Endothelial cell of umbilical vein (primary cell): ENCODE data around the gene COL9A3. TPM values are rescaled to one million over a fixed set of nuclear protein-coding genes. Genes with fewer than 3 reads are reported as not detected.

Experiments used
- BruUV-seq: library from RNA; stranded (reverse); fragments of 400-500 nt; replicated peaks from 2 replicates; lab custom pipeline; 2021; lab: Mats Ljungman, UMichigan
- CTCF ChIA-PET: fragments of 300-600, 350-600 bp; sonication (Branson Sonifier 250); formaldehyde crosslinking; loops from one replicate; lab custom pipeline; 2021; ENCODE audit warnings: antibody characterized with exemption, inconsistent platforms; lab: Charles Lee
- POLR2A ChIA-PET: fragments of 300-600, 350-600 bp; sonication (Branson Sonifier 250); formaldehyde crosslinking; loops from one replicate; lab custom pipeline; 2021; ENCODE audit warnings: antibody characterized with exemption, inconsistent platforms; lab: Charles Lee
- DNase-seq: peaks from one replicate; pipeline ENCODE4 v3.0.0-alpha.2; 2011; ENCODE audit warnings: low read depth, low spot score
- FAIRE-seq: peaks from 2 replicates; lab custom pipeline; 2011; peaks lifted over from hg19 to GRCh38; lab: Jason Lieb, UNC
- H2AFZ ChIP-seq: 2 replicates; pipeline ENCODE4 v1.6.0; 2012; ENCODE audit warnings: low read depth, low read length, control low read depth, inconsistent platforms
- H3K27ac ChIP-seq: 2 replicates; pipeline ENCODE4 v1.5.1; 2011; ENCODE audit warnings: low read depth, mild to moderate bottlenecking, control low read depth, low read length, moderate library complexity; ENCODE audit not compliant: insufficient read depth
- H3K27me3 ChIP-seq, 2 experiments: 2 replicates each; pipeline versions ENCODE4 v1.6.0 to v1.6.1; 2011; ENCODE audit warnings: low read length in 2 of 2, mixed read lengths in 1 of 2; ENCODE audit not compliant: control insufficient read depth in 2 of 2, insufficient read depth in 2 of 2
- H3K36me3 ChIP-seq, 2 experiments: 2 replicates in 1 of 2; 3 replicates in 1 of 2; pipeline ENCODE4 v1.5.1; 2011; ENCODE audit warnings: low read length in 2 of 2, mild to moderate bottlenecking in 1 of 2, moderate library complexity in 1 of 2; ENCODE audit not compliant: control insufficient read depth in 2 of 2, insufficient read depth in 2 of 2; ENCODE audit errors: extremely low read depth in 1 of 2
- H3K4me1 ChIP-seq: 3 replicates; pipeline ENCODE4 v1.5.1; 2011; ENCODE audit warnings: mild to moderate bottlenecking, low read length; ENCODE audit not compliant: control insufficient read depth, insufficient read depth; ENCODE audit errors: extremely low read depth
- H3K4me2 ChIP-seq: 2 replicates; pipeline ENCODE4 v1.6.1; 2011; ENCODE audit warnings: low read length, control low read depth, mixed read lengths; ENCODE audit not compliant: insufficient read depth
- H3K4me3 ChIP-seq, 3 experiments: fragments of 200-600 bp in 1 of 3; sonication (generic), shearing (Covaris generic) in 1 of 3; replicated peaks in 1 of 3; 2 replicates each; pipeline ENCODE4 v1.5.1; 2011 to 2016; ENCODE audit warnings: control low read depth in 3 of 3, low read length in 3 of 3, mild to moderate bottlenecking in 2 of 3, inconsistent platforms in 1 of 3, low read depth in 1 of 3, moderate library complexity in 1 of 3; ENCODE audit not compliant: insufficient read depth in 1 of 3
- H3K79me2 ChIP-seq: 2 replicates; pipeline ENCODE4 v1.6.0; 2012; ENCODE audit warnings: low read length, inconsistent platforms; ENCODE audit not compliant: control insufficient read depth, insufficient read depth
- H3K9ac ChIP-seq: replicated peaks from 2 replicates; pipeline ENCODE3; 2011; ENCODE audit warnings: low read length, control low read depth; ENCODE audit not compliant: insufficient read depth; ENCODE audit errors: extremely low read depth
- H3K9me1 ChIP-seq: replicated peaks from 3 replicates; pipeline ENCODE4 v1.6.0; 2011; ENCODE audit warnings: mild to moderate bottlenecking, low read length; ENCODE audit not compliant: control insufficient read depth, insufficient read depth; ENCODE audit errors: extremely low read depth
- H3K9me3 ChIP-seq: replicated peaks from 2 replicates; pipeline ENCODE4 v1.5.1; 2012; ENCODE audit warnings: low read length, inconsistent platforms; ENCODE audit not compliant: control insufficient read depth, insufficient read depth
- H4K20me1 ChIP-seq: replicated peaks from 2 replicates; pipeline ENCODE3; 2011; ENCODE audit warnings: mild to moderate bottlenecking, low read length; ENCODE audit not compliant: control insufficient read depth, insufficient read depth; ENCODE audit errors: extremely low read depth
- CTCF ChIP-seq, 2 donors: IDR thresholded peaks; 1 replicate in 1 of 2; 2 replicates in 1 of 2; pipeline ENCODE4 v1.5.1; 2011; ENCODE audit warnings: low read length in 2 of 2, mild to moderate bottlenecking in 2 of 2, moderate library complexity in 2 of 2, control low read depth in 1 of 2, inconsistent platforms in 1 of 2, low read depth in 1 of 2; ENCODE audit not compliant: insufficient read depth in 1 of 2; ENCODE audit errors: extremely low read depth in 1 of 2
- EZH2 ChIP-seq: IDR thresholded peaks from 2 replicates; pipeline ENCODE4 v1.6.1; 2012; ENCODE audit warnings: borderline replicate concordance, low read depth, mild to moderate bottlenecking, moderate library complexity, low read length, inconsistent platforms; ENCODE audit not compliant: severe bottlenecking
- FOS ChIP-seq: IDR thresholded peaks from 2 replicates; pipeline ENCODE4 v1.6.1; 2011; ENCODE audit warnings: mild to moderate bottlenecking, low read length, moderate library complexity, borderline replicate concordance; ENCODE audit not compliant: insufficient read depth
- GATA2 ChIP-seq: IDR thresholded peaks from 2 replicates; pipeline ENCODE4 v1.7.0; 2011; ENCODE audit warnings: low read depth, mild to moderate bottlenecking, moderate library complexity, mixed read lengths, low read length; ENCODE audit not compliant: insufficient read length, insufficient read depth
- JUN ChIP-seq: IDR thresholded peaks from 2 replicates; pipeline ENCODE4 v1.6.1; 2011; ENCODE audit warnings: borderline replicate concordance, low read depth; ENCODE audit not compliant: insufficient read length, insufficient read depth
- MAX ChIP-seq: IDR thresholded peaks from 2 replicates; pipeline ENCODE4 v1.6.1; 2011; ENCODE audit not compliant: insufficient read depth, insufficient read length
- MYC ChIP-seq: IDR thresholded peaks from one replicate; pipeline ENCODE4 v1.6.1; 2011; ENCODE audit warnings: mild to moderate bottlenecking, low read depth, low read length
- POLR2A ChIP-seq: IDR thresholded peaks from 2 replicates; pipeline ENCODE4 v1.6.1; 2012; ENCODE audit warnings: low read depth, mild to moderate bottlenecking, control low read depth, low read length
- POLR2AphosphoS5 ChIP-seq: IDR thresholded peaks from 2 replicates; pipeline ENCODE4 v1.6.1; 2012; ENCODE audit warnings: low read depth, mild to moderate bottlenecking, control low read depth, low read length, moderate library complexity; ENCODE audit not compliant: insufficient read depth
- dilution Hi-C: fragments of 300-500 bp; cut with MboI; formaldehyde crosslinking; loops from one replicate; pipeline ENCODE4 v1.15.0; 2019; ENCODE audit warnings: low sequenced_read_pairs; ENCODE audit not compliant: extremely low pct_ligation_motif_present
- intact Hi-C: fragments of 100-400 bp; cut with micrococcal nuclease; formaldehyde crosslinking; loops from one replicate; pipeline ENCODE4 v1.10.0; 2022
- polyA plus RNA-seq, 4 experiments: library from polyadenylated mRNA; depleted of rRNA in 3 of 4; stranded (reverse) in 3 of 4; unstranded in 1 of 4; fragments of >200 nt; gene quantifications; 2 replicates each; pipeline versions ENCODE4 v1.2.1 to v1.2.3, GENCODE V29; 2011 to 2012; ENCODE audit warnings: missing spikeins in 1 of 4
- total RNA-seq: library from RNA; stranded (reverse); gene quantifications from 2 replicates; pipeline ENCODE4 v1.2.3, GENCODE V29; 2021

The COL9A3 gene
- total and polyA plus RNA-seq, 2 donors (not counting 3 experiments of a cell fraction or from before 2014, with no cell fraction given), result 0.46 to 0.60 TPM

GRCh38 chr20:62876501-62876901 is 59.7 kb downstream of the COL9A3 start:
- POLR2A ChIA-PET, result interaction anchor here (0.7 kb wide), 1 partner anchor 9 kb away, joined by 3 read pairs; no protein-coding TSS in a partner anchor
- CTCF ChIA-PET, result interaction anchor here (0.8 to 4.9 kb wide), 7 partner anchors 8 to 96 kb away, joined by 3 to 30 read pairs (median 4); partner anchors contain the start of gene GID8
- peaks cover 9% of the 10 kb centered on the region for H3K4me1 ChIP-seq
- no peak for TF ChIP-seq EZH2
- no peak for TF ChIP-seq POLR2AphosphoS5
- TF ChIP-seq MAX, result no peak
- no peak for TF ChIP-seq CTCF (IDR thresholded peaks at IDR 0.05; ENCODE audit: extremely low read depth in 1 of 2, insufficient read depth in 1 of 2, low read depth in 1 of 2, low read length in 2 of 2)
- TF ChIP-seq POLR2A, result no peak
- no peak for TF ChIP-seq JUN
- no peak for TF ChIP-seq MYC
- TF ChIP-seq GATA2, result no peak
- no peak for TF ChIP-seq FOS
- peaks cover 0 to 3% of the 10 kb centered on the region in 2 experiments for H3K27me3 ChIP-seq
- no peak overlapping the region for H3K27ac ChIP-seq
- H2AFZ ChIP-seq, result no peak overlapping the region
- dilution Hi-C loops, result no loop called here
- BruUV-seq, result no TSS peak
- intact Hi-C loops, result no loop called here
- H3K9me1 ChIP-seq, result no peaks in the 10 kb centered on the region
- H3K79me2 ChIP-seq, result no peaks in the 10 kb centered on the region
- no peaks in the 10 kb centered on the region for H3K9me3 ChIP-seq
- DNase-seq (no peak), FAIRE-seq (no peak)
- no peak overlapping the region for H3K4me3 ChIP-seq
- H3K36me3 ChIP-seq, result peaks cover 0 to 7% of the 10 kb centered on the region in 2 experiments
- no peak overlapping the region for H3K4me2 ChIP-seq
- no peaks in the 10 kb centered on the region for H4K20me1 ChIP-seq
- no peak overlapping the region for H3K9ac ChIP-seq
